Measurements from ENCODE around the gene NFKB1.
A peak's percentile ranks its signal among the peaks of the same experiment; 100 is the strongest.

The NFKB1 gene

GRCh38 chr4:102612210-102612609, 111.1 kb downstream of the NFKB1 start:
- H3K27ac ChIP-seq (ENCODE audit: low read depth, low read length, poor library complexity, severe bottlenecking): peak overlapping the region; percentile 31
- no peaks in the 10 kb centered on the region for H3F3A ChIP-seq (ENCODE audit: insufficient read depth, low read length)
- H3K9me2 ChIP-seq (ENCODE audit: low read depth, low read length): no peaks in the 10 kb centered on the region
- no peaks in the 10 kb centered on the region for H4K20me1 ChIP-seq (ENCODE audit: insufficient read depth, low read length)
- no peaks in the 10 kb centered on the region for H3K9me3 ChIP-seq (ENCODE audit: low read length)
- no peaks in the 10 kb centered on the region for H3K27me3 ChIP-seq (ENCODE audit: insufficient read depth, low read length)
- peaks cover 29% of the 10 kb centered on the region for H3K4me1 ChIP-seq (ENCODE audit: insufficient read depth, low read length, severe bottlenecking)
- no peak for TF ChIP-seq CTCF (IDR thresholded peaks at IDR 0.05; ENCODE audit: low read length)
- H3K4me3 ChIP-seq (ENCODE audit: low read depth, low read length, poor library complexity, severe bottlenecking): no peak overlapping the region
- H3K36me3 ChIP-seq (ENCODE audit: insufficient read depth, low read length): peaks cover 92% of the 10 kb centered on the region
- H2AFZ ChIP-seq (ENCODE audit: low read length): no peak overlapping the region
- no peak overlapping the region for H3K9ac ChIP-seq (ENCODE audit: low read length)
- no peaks in the 10 kb centered on the region for H3K79me2 ChIP-seq (ENCODE audit: insufficient read depth, low read length)
- H3K4me2 ChIP-seq (ENCODE audit: low read length): no peak overlapping the region; the same call in 1 of the 2 replicates

- Histone ChIP-seq H3K9ac (ENCODE audit: low read length) (no peak overlapping the region), H3K27me3 (ENCODE audit: insufficient read depth, low read length) (no peaks in the 10 kb centered on the region), H3F3A (ENCODE audit: insufficient read depth, low read length) (no peaks in the 10 kb centered on the region), H3K4me1 (ENCODE audit: insufficient read depth, low read length, severe bottlenecking) (peaks cover 30% of the 10 kb centered on the region), H3K79me2 (ENCODE audit: insufficient read depth, low read length) (no peaks in the 10 kb centered on the region), H3K9me2 (ENCODE audit: low read depth, low read length) (no peaks in the 10 kb centered on the region), H3K27ac (ENCODE audit: low read depth, low read length, poor library complexity, severe bottlenecking) (peak overlapping the region; percentile 31), H3K9me3 (ENCODE audit: low read length) (no peaks in the 10 kb centered on the region), H2AFZ (ENCODE audit: low read length) (no peak overlapping the region), H3K4me3 (ENCODE audit: low read depth, low read length, poor library complexity, severe bottlenecking) (no peak overlapping the region), H3K4me2 (ENCODE audit: low read length) (no peak overlapping the region; the same call in 1 of the 2 replicates), H3K36me3 (ENCODE audit: insufficient read depth, low read length) (peaks cover 85% of the 10 kb centered on the region), H4K20me1 (ENCODE audit: insufficient read depth, low read length) (no peaks in the 10 kb centered on the region)
- TF ChIP-seq CTCF (IDR thresholded peaks at IDR 0.05; ENCODE audit: low read length): no peak
- TF ChIP-seq EZH2 (IDR thresholded peaks at IDR 0.05; ENCODE audit: borderline replicate concordance, low read length): no peak
Measured at GRCh38 chr4:102612824-102613366, 111.7 kb downstream of the NFKB1 start.

- H3F3A ChIP-seq (ENCODE audit: insufficient read depth, low read length): no peaks in the 10 kb centered on the region
- no peaks in the 10 kb centered on the region for H3K9me3 ChIP-seq (ENCODE audit: low read length)
- peaks cover 41% of the 10 kb centered on the region for H3K4me1 ChIP-seq (ENCODE audit: insufficient read depth, low read length, severe bottlenecking)
- H3K36me3 ChIP-seq (ENCODE audit: insufficient read depth, low read length): peaks cover 69% of the 10 kb centered on the region
- H3K27me3 ChIP-seq (ENCODE audit: insufficient read depth, low read length): no peaks in the 10 kb centered on the region
- TF ChIP-seq EZH2 (IDR thresholded peaks at IDR 0.05; ENCODE audit: borderline replicate concordance, low read length) (no peak), CTCF (IDR thresholded peaks at IDR 0.05; ENCODE audit: low read length) (no peak)
- no peaks in the 10 kb centered on the region for H3K9me2 ChIP-seq (ENCODE audit: low read depth, low read length)
- no peaks in the 10 kb centered on the region for H3K79me2 ChIP-seq (ENCODE audit: insufficient read depth, low read length)
- no peak overlapping the region for H3K27ac ChIP-seq (ENCODE audit: low read depth, low read length, poor library complexity, severe bottlenecking)
- no peaks in the 10 kb centered on the region for H4K20me1 ChIP-seq (ENCODE audit: insufficient read depth, low read length)
- no peak overlapping the region for H3K4me2 ChIP-seq (ENCODE audit: low read length)
- H3K4me3 ChIP-seq (ENCODE audit: low read depth, low read length, poor library complexity, severe bottlenecking): no peak overlapping the region
- H3K9ac ChIP-seq (ENCODE audit: low read length): no peak overlapping the region
- no peak overlapping the region for H2AFZ ChIP-seq (ENCODE audit: low read length)
Measured at GRCh38 chr4:102614801-102615200, 113.6 kb downstream of the NFKB1 start.
